GM12801 (cell line): ENCODE measurements around the gene CCDC27.

ENCODE experiments used
- TF ChIP-seq, protein P1 (sequence below): IDR thresholded peaks from one replicate; pipeline ENCODE4 v1.5.1; 2011; ENCODE audit warnings: control low read depth; ENCODE audit not compliant: insufficient read length; ENCODE audit errors: extremely low read depth

CCDC27 gene

DNA sequence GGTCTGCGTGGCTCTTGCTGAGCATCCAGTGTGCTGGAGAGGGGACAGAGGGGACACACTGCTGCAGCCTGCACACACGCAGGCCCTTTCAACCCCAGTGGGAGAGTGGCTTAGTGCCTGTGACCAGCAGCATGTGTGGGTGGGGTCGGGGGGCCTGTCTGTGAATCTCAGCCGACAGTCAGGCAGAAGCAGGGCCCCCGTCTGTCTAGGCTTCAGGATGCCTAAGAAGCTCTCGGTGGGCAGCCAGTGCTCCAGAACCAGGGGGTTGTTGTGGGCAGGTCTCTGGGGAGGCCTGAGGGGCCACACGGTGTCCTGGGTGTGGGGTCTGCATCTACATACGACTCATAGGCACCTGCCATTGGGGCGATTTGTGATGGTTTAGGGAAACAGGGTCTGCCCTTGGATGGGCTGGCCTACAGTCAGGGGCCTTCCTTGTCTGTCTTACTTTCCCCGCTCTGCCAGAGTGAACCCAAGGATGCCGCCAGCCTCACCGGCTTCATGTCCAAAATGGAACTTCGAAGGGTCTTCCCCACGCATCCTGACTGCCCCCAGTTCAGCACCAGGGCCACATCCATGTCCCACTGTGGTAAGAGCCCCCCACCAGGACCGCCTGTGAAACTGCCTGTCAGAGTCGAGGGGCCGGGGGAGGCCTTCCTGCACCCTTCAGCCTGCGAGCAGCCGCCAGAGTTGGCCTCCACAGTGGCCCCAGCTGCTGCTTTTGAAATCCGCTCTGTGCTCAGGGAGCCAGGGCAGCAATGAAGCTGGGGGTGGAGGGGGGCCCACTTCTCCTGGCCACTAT is 1.6 kb downstream of the CCDC27 start:
- TF ChIP-seq, protein P1, sequence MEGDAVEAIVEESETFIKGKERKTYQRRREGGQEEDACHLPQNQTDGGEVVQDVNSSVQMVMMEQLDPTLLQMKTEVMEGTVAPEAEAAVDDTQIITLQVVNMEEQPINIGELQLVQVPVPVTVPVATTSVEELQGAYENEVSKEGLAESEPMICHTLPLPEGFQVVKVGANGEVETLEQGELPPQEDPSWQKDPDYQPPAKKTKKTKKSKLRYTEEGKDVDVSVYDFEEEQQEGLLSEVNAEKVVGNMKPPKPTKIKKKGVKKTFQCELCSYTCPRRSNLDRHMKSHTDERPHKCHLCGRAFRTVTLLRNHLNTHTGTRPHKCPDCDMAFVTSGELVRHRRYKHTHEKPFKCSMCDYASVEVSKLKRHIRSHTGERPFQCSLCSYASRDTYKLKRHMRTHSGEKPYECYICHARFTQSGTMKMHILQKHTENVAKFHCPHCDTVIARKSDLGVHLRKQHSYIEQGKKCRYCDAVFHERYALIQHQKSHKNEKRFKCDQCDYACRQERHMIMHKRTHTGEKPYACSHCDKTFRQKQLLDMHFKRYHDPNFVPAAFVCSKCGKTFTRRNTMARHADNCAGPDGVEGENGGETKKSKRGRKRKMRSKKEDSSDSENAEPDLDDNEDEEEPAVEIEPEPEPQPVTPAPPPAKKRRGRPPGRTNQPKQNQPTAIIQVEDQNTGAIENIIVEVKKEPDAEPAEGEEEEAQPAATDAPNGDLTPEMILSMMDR: no peak

DNA sequence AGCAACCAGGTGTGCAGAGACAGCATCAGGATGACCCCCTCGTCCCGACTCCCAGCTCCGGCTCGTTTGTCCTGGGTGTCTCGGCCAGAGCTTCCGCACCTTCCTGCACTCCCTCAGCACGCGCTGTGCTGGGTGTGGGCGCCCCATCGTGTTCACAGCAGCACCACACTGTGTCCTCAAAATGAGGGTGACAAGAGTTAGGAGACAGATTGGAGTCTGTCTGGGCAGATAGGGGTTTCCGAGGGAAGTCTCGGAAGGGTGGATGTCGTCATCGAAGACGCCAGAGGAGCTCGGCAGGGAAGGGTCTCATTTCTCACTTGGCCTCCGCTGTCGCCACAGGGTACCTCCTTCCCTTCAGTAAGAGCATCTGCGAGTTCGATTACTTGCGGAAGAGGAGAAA is 4.1 kb downstream of the CCDC27 start:
- TF ChIP-seq, protein P1: no peak

DNA sequence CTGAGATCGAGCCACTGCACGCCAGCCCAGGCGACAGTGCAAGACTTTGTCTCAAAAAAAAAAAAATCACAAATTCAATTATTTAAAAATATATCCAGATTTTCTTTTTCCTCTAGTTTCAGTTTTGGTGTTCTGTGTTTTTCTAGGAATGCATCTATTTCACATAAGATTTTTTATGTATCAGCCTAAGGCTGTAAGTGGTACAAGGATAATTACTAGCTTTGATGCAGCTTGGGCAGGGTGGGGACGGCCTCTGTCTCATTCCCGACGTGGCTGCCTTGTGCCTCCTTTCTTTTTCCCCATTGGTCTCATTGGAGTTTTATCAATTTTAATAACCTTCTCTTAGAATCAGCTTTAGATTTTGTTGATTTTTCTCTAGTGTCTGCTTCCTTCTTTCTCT is 6.9 kb downstream of the CCDC27 start:
- TF ChIP-seq, protein P1: no peak

DNA sequence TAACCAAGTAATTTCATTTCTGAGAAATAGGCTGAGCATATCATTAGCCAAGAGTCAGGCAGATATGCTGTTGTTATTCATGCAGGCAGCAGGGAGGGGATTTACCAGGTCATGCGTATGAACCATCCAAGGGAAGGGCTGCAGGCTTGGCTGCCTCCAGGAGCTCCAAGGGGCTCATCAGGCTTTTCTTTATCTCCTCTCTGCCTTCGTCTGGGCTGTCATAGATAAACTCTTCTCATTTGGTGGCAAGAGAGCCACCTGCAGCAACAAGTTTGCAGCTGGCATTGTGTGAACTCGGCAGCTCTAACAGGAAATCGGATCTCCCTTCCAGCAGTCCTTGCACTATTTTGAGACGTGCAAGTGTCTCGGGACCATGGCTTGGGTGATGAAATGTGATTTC is 7.5 kb downstream of the CCDC27 start:
- TF ChIP-seq, protein P1: no peak

DNA sequence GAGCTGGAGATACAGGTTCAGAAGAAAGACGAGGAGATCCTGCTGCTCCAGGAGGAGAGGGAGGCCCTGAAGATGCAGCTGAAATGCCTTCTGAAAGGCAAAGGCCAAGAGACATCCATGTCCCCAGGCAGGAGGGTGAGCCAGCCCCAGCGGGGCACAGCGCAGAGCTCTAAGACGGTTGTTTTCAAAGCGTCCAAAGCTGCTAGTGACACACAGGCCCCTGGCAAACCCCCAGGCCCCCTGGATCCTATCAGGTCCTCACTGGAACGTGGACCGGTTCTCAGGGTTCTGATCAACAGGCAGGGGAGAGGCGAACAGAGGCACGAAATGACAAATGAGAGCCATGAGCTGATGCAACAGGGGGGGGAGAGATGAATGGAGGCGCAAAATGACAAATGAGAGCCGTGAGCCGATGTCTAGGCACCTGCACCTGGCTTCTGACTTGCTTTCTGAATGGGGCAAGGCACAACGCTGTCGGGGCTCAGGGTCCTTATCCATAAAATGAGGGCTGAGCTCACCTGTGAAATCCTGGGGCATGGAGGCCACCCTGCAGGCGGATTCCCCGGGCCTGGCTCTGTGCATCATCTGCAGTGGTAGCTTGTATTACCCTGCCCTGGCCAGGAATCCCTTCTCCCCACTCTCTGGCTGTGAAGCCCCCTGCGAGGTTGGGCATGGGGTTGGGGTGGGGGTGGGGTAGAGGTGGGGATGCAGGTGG is 9.2 kb downstream of the CCDC27 start:
- TF ChIP-seq, protein P1: no peak

DNA sequence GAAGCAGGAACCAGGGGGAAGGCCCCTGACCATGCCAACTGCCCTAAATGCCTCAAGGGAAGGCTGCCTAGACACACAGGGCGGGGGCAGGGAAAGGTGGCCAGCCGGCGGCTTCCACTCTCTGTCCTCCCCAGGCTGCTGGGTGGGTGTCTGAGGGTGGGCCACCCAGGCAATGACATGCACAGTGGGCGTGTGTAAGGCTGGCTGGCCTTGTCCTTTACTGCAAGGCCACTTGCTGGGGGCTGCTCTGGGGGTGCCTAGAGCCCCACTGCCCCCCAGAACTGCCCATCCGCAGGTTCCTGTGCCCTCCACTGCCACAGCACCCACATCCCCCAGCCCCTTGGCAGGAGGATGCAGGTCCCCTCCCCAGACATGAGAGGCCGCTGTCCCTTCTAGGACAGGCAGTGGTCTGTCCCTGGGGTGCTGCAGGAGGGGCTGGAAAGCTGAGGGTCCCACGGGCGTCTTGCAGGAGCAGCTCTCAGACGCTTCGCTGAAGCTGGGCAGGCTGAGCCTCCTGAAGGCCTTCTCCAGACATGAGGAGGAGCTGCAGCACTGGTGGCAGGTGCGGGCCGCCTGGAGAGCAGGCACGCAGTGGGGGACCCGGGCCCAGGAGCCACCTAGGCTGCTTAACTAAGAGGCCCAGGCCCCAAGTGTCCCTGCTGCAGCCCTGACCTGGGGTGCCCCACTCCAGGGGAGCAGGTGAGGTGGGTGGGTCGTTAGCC is 10.1 kb downstream of the CCDC27 start:
- TF ChIP-seq, protein P1: no peak

DNA sequence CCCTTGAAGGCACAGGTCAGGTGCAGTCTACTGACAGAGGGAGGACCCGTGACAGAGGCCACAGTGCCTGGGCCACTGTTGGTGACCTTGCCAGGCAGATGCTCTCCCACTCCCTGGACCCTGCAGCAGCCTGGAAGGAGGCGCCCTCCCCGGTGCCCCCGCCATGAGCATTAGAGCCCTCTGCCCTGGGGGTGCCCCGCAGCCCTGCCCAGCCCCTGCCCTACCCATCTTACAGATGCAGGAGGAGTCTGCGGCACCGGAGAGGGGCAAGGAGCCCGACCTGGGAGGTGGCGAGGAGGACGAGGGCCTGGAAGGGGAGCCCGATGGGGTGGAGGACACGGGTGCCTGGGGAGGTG is 10.6 kb downstream of the CCDC27 start:
- TF ChIP-seq, protein P1: no peak
